Left colon (tissue), 2 donors: ENCODE data around the gene NBPF1. TPM values are rescaled to one million over a fixed set of nuclear protein-coding genes. Genes with fewer than 3 reads are reported as not detected.
A peak's percentile ranks its signal among the peaks of the same experiment; 100 is the strongest.
"Not testable (repeated sequence)": the region's sequence is repeated elsewhere in the genome, so short reads cannot be mapped to it uniquely, and the experiment has no call there.

Experiments used
- ATAC-seq: fragments of 200-7000 bp; cut with Tn5 transposase; one replicate; pipeline ENCODE4 v1.9.1; 2020; ENCODE audit warnings: mild to moderate bottlenecking, moderate library complexity
- DNase-seq, 2 donors: peaks; one replicate each; pipeline ENCODE4 v3.0.0-alpha.2; 2020
- intact Hi-C, 2 donors: fragments of 100-400 bp; cut with DNase I in 1 of 2; cut with micrococcal nuclease in 1 of 2; formaldehyde crosslinking; loops; one replicate each; pipeline versions ENCODE4 v1.11.2 to v1.14.0; 2022; cut with DNase I, micrococcal nuclease
- long read RNA-seq: library from polyadenylated mRNA; unstranded; transcript quantifications from one replicate; pipeline ENCODE4 v2.0.0, GENCODE V29; 2021
- total RNA-seq, 2 donors: library from RNA; stranded (reverse); fragmentation: NEBNext Ultra II Directional; extraction: Animal tissue kit (Norgen Biotek cat#: 25700); gene quantifications; one replicate each; pipeline ENCODE4 v1.2.1, GENCODE V29; 2021
- donor health status: DM: no; HTN: no; CAD: no.
- donor health status: DM: yes; HTN: yes; CAD: no.

Gene NBPF1
- 100 to 1,000 TPM; 101 to 109 TPM for total RNA-seq
- long read RNA-seq, partial matches to known transcripts = 11 of 42 reads
- long read RNA-seq, other reads (novel, unspliced or antisense) = 23 of 42 reads

DNA sequence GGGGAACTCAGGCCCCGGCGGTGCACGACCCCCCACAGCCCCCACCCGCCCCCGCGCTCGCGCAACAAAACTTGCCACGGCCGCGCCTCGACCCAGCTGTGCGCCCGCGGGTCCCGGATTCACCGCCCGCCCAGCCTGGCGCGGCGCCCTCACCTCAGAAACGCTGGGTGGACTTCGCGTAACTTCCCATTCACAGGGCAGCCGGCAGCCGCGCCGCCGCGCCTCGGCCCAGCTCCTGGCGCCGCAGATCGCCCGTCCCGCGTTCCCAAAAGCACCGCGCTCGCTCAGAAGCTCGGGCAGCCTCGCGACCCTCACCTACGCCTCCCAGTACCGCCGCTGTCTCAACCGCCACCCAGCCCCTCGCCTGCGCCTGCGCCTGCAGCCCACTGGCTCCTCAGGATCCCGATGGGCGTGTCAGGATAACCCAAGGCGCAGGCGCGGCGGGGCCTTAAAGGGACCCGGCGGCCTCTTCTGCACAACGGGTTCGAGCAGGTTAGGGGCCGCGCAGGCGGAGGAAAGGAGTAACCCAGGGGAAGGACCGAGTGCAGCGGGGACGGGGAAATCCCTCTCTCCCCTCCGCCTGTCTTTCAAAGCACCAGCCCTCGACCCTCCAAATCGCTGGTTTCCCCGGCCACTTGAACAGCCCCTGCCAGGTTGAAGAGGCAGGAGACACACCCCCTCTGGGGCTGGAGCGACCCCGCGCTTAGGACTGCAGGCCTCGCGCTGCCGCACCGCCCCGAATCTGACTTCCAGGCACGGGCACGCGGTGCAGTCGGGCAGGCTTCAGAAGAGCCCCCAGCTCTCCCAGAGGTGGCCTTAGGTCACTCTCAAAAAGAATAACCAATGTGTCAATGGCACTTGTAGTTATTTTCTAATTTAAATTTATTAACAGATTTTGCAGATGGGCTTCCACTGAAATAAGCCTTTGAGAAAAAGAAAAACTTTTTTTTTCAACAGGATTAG, at the start of gene NBPF1:
TSS of gene NBPF1 (minus strand) at position 380 of the 963 bp plus-strand sequence.
- ATAC-seq (peak; percentile 98), DNase-seq (peak; percentile 97 to 99)
- intact Hi-C loops = no loop called here

DNA sequence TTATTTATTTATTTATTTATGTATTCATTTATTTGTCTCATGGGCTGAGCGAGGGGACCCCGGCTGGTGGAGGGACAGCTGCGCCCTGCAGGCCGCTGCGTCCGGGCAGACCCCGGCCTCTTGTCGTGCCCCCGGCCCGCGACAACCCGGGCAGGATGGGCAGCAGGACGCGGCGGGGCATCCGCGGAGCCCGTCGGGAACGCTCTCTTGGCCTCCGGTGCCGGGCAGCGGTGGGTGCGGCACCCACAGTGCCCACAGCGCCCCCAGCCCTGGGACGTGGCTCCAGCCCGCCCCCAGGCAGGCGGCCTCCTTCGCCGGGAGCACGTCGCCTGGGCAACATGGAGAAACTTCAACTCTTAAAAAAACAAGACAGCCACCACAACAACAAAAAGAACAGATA, 44.9 kb upstream of the NBPF1 start:
- ATAC-seq, DNase-seq, intact Hi-C loops: not testable (repeated sequence)

DNA sequence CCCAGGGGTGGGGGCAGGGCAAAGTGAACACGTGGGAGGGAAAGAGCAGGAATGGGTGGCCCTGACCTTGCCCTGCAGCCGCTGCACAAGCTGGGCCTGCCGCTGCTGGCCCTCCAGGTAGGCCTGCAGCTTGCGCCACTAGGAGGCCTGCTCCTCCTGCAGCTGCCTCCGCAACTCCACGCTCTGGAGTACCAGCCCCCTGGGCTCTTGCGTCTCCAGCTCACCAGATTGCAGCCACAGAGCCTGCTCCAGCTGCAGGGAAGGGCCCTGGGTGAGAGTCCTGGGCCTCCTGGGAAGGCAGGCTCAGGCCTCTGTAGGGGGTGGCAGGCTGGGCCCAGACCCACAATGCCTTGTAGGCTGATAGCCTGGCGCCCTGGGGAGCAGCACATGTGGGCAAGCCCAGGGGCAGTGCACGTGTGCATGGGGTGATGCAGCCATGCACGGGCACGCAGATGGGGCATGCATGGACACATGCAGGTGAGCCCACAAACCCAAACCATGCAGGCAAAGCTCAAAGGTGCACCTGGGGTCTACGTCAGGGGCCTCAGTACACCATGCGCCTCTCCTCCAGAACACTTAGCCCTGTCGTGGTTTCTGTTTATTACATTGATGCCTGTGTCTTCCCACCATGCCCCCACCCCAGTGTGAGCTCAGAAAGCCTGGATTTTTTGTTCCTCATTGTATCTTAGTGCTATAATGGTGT, 43.8 kb upstream of the NBPF1 start:
- peak; percentile 52 for ATAC-seq
- intact Hi-C loops, DNase-seq: not testable (repeated sequence)

DNA sequence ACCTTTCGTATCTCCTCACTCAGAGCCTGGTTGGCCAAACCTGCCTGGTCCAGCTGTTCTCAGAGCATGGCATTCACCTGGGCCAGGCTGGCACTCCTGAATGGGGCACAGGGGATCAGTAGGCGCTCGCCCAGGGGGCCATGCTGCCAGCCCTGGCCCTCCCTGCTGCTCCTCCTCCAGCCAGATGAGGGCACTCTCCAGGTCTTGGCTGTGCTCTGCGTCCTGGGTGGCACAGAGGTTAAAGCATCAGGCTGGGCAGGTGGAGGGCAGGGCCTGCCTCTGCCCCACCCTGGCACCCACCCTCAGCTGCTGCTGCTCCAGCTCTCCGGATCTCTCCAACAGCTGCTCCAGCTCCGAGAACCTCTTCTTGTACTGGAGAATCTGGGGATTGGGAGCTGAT, 43.2 kb upstream of the NBPF1 start:
- peak; percentile 73 for ATAC-seq
- DNase-seq, intact Hi-C loops: not testable (repeated sequence)

DNA sequence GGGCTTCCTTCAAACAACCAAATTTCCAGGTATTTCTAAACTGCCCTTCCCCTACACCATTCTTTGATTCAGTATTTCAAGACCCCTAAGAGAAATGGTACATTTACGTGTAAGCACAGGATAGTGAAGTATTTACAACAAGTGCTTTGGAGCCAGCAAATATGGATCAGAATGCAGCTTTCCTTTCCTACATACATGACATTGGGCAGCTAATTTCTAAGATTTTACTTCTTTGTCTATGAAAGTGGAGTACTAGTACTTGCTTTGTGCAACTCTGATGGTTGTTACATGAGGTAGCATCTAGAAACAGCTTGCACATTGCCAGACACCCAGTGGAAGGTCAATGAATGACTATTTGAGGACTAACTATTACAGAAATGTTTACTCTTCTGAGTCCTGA, 38.2 kb upstream of the NBPF1 start:
- intact Hi-C loops, DNase-seq, ATAC-seq: not testable (repeated sequence)

DNA sequence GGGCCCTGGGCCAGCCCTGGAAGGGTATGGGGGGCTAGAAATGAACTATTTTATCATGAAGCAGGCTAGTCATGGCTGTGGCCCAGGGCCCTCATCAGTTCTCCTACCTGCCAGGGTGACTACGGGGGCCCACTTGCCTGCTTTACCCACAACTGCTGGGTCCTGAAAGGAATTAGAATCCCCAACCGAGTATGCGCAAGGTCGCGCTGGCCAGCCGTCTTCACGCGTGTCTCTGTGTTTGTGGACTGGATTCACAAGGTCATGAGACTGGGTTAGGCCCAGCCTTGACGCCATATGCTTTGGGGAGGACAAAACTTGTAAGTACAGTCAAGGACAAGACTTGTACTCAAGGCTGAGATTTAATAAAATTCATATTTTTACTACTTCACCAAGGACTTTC, 36.6 kb upstream of the NBPF1 start:
- ATAC-seq, intact Hi-C loops: not testable (repeated sequence)
- peak; percentile 4 to 16 for DNase-seq

DNA sequence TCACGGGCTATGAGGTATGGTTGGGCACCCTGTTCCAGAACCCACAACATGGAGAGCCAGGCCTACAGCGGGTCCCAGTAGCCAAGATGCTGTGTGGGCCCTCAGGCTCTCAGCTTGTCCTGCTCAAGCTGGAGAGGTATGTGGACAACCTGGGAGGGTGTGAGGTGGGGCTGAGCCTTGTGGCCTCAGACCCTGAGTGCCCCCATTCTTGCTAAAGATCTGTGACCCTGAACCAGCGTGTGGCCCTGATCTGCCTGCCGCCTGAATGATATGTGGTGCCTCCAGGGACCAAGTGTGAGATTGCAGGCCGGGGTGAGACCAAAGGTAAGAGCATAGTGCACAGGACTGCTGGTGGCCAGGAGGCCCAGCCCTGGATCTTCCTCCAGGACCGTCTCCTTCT, 36.0 kb upstream of the NBPF1 start:
- ATAC-seq, intact Hi-C loops: not testable (repeated sequence)
- DNase-seq = peak; percentile 2 to 24

DNA sequence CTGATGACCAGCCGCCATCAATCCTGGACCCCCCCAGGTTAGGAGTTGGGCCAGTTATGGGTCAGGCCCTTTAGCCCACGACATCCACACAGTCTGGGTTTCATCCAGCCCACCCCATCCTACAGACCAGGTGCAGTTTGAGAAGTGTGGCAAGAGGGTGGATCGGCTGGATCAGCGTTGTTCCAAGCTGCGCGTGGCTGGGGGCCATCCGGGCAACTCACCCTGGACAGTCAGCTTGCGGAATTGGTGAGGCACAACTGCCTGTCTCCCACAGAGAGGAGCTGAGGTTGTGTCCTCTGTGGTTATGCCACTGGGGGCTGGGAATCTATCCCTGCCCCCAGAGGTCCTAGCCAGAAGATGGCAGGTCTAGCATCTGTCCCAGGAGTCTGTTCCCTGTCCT, 35.4 kb upstream of the NBPF1 start:
- DNase-seq = peak; percentile 2 to 19
- intact Hi-C loops, ATAC-seq: not testable (repeated sequence)

DNA sequence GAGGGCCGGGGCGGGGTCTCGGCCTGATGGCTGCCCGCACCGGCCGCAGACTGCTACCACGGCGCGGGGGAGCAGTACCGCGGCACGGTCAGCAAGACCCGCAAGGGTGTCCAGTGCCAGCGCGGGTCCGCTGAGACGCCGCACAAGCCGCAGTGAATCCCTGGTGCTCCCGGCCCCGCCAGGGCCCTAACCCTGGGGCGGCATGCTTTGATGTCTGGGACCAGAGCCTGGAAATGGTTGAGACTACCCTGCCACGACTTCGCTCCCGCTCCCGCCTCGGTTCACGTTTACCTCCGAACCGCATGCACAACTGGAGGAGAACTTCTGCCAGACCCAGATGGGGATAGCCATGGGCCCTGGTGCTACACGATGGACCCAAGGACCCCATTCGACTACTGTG, 34.9 kb upstream of the NBPF1 start:
- ATAC-seq, intact Hi-C loops: not testable (repeated sequence)
- DNase-seq = peak; percentile 8 to 23

DNA sequence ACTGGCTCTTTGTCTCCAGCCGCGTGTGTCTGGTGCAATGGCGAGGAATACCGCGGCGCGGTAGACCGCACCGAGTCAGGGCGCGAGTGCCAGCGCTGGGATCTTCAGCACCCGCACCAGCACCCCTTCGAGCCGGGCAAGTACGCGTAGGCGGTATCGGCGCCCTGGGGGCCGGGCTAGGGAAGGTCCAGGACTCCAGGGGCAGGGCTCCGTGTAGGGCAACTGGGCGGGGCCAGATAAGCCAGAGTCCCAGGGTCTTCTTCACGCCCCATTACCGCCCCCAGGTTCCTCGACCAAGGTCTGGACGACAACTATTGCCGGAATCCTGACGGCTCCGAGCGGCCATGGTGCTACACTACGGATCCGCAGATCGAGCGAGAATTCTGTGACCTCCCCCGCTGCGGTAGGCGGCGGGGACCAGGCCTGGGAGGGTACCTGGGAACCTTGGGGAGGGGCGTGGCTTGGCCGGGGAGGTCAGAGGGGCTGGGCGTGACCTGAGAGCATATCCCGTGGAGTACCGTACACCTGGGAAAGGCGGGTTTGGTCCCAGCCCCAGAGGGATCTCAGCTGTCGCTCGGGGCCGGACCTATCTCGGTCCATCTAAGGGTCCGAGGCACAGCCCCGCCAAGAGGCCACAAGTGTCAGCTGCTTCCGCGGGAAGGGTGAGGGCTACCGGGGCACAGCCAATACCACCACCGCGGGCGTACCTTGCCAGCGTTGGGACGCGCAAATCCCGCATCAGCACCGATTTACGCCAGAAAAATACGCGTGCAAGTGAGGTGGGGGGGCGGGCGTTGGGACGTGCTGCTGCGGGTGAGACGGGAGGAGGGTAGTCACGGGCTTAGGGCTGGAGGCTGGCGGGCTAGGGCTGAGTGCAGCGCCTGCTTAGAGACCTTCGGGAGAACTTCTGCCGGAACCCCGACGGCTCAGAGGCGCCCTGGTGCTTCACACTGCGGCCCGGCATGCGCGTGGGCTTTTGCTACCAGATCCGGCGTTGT, 34.1 kb upstream of the NBPF1 start:
- DNase-seq = peak; percentile 28 to 29
- peak; percentile 26 for ATAC-seq
- intact Hi-C loops = not testable (repeated sequence)

DNA sequence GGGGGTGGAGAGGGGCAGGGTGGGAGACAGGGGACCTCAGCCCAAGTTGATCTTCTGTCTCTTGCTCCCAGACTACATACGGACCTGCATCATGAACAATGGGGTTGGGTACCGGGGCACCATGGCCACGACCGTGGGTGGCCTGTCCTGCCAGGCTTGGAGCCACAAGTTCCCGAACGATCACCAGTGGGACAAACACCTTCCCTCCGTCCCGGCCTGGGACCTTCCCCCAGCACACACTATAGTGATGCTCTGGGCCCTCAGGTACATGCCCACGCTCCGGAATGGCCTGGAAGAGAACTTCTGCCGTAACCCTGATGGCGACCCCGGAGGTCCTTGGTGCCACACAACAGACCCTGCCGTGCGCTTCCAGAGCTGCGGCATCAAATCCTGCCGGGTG, 33.4 kb upstream of the NBPF1 start:
- peak in 1 of 2 donors; percentile 2 for DNase-seq
- ATAC-seq, intact Hi-C loops: not testable (repeated sequence)

DNA sequence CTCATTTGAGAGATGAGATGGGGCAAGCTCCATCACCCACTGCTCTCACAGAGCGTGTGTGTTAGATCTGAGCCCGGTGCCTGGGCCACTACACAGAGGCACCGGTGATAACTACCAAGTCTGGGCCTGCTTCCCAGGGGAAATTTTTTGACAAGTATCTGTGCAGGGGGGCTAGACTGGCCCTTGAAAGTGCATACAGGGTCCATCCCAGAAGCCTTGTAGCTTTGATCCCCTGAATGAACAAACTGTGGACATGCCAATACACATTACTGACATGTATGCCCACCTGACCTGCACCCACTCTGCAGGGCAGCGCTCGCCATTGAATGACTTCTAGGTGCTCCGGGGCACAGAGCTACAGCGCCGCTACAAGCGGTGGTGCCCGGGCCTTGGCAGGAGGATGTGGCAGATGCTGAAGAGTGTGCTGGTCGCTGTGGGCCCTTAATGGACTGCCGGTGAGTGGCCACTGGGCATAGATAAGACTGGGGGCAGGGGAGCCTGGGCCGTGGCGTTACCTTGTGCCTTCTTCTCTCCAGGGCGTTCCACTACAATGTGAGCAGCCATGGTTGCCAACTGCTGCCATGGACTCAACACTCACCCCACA, 32.8 kb upstream of the NBPF1 start:
- ATAC-seq, intact Hi-C loops: not testable (repeated sequence)
- peak; percentile 25 to 31 for DNase-seq

DNA sequence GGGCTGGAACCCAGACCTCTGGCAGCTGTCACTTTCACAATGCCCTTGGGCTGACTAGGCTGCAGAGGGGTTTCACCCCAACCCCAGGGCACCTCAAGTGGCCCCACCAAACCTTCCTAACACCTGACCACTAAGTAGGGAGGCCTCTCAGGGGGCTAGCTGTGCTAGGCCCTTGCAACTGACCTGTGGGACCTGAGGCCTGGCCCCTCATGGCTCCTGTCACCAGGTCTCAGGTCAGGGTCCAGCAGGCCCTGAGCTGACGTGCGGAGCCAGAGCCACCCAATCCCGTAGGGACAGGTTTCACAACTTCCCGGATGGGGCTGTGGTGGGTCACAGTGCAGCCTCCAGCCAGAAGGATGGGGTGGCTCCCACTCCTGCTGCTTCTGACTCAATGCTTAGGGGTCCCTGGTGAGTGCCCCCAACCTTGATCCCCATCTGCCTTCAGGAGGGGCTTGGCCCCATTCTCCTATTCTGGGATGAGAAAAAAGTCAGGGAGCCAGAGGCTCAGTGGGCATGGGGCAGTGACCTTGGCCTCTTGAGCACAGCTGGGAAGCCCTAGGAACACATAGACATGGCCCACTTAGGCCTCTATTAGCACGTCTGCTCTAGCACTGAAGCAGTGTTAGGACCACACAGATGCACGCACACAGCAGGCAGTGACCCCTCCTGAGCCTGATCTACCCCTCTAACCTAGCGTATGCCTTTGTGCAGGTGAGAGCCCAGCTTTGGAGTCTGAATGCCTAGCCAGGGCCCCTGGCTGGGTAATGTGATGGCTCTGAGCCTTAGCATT, 32.1 kb upstream of the NBPF1 start:
- intact Hi-C loops, ATAC-seq: not testable (repeated sequence)
- peak; percentile 34 to 49 for DNase-seq

DNA sequence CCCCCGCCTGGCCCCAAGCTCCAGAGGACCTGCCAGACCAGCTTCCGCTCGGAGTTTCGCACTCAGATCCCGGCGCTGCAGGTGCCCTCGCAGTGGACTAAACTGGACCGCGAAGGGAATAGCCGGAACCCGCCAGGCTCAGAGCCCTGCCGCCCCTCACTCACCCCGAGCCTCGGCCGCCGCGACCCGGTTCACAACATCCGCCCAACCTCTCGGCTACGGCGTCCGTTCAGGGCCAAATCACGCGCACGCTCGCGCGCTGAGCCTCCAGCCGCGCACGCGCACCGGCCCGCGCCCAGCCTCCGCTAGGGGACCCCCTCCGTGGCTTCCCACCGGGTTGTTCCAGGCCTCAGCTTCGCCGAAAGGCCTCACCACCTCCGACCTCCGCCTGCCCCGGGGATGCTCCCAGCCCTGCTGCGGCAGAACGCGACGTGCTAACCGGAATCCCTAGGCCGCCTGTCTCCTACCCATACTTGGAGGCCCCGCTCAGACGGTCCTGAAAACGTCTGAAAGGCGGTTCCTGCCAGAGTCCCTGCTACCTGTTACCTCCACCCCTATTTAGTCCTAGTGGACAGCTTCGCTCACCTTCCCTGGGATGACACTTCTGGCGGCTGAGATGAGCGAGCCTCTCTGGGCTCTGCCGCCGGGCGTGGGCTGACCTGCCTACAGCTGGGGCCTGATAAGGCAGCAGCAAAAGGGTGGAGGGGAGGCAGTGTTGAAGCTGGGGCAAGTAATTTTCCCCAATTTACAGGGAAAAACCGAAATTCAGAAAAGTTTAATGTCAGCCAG, 31.3 kb upstream of the NBPF1 start:
- ATAC-seq = peak; percentile 76
- intact Hi-C loops = not testable (repeated sequence)
- peak; percentile 95 to 99 for DNase-seq

DNA sequence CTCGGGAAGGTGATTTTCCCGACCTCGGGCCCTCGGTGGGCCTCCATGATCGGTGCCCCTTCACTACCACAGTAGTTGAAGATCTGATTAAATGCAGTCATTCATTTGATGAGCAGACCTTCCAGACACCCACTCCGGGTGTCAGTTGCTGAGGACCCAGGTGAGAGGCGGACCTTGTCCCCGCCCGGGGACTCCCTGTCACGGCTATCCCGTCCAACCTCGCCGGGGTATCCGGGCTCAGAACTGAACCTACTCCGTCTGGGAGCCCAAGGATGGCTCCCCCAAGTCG, 30.8 kb upstream of the NBPF1 start:
- DNase-seq (no peak), ATAC-seq (peak; percentile 28)
- intact Hi-C loops = no loop called here

DNA sequence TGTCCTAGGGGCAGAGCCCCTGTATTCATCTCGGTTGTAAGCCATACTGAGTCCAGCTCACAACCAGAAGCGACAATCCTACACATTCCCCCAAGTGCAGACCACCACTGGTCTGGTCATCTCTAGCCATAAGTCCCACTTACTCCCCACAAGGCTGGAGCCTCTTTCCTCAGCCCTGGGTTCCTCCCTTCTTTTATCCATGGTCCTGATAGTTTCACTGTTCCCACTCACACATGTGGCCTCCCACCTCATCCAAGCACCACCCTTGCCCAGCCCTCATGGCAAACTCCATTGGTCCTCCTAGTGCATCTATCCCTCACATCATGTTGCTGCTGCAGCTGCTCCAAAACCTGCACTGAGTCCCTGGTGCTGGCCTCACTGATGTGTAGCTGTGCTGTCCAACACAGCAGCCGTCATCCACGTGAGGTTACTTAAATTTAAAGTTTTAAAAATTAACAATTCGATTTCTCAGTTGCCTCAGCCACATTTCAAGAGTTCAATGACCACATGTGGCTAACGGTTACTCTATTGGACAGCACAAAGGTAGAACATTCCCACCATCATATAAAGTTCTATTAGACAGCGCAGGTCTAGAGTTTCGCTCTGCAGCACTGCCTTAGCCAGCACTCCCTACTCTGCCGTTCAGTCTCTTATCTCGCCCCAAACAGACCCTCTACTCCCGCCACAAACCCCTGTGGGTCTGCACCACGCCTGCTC, 30.3 kb upstream of the NBPF1 start:
- ATAC-seq (peak; percentile 7), DNase-seq (peak; percentile 38 to 40)
- intact Hi-C loops = not testable (repeated sequence)
